WTC11 (cell line): Measurements from ENCODE around the gene TMCC1. TPM values are rescaled to one million over a fixed set of nuclear protein-coding genes. Genes with fewer than 3 reads are reported as not detected.

ENCODE experiments used
- ATAC-seq: fragments of 200-7000 bp; cut with Tn5 transposase; 2 replicates; pipeline ENCODE4 v1.10.0; 2021; ENCODE audit warnings: mild to moderate bottlenecking, moderate library complexity
- CTCF ChIA-PET: fragments of 300-600 bp; sonication (Branson Sonifier 250); formaldehyde crosslinking; loops from one replicate; lab custom pipeline; 2021; ENCODE audit warnings: antibody characterized with exemption; lab: Charles Lee
- POLR2A ChIA-PET: fragments of 350-600 bp; sonication (Branson Sonifier 250); formaldehyde crosslinking; loops from one replicate; lab custom pipeline; 2021; ENCODE audit warnings: antibody characterized with exemption; lab: Charles Lee
- DNase-seq: peaks from one replicate; pipeline ENCODE4 v3.0.0; 2021; ENCODE audit warnings: low spot score
- H3K27ac Mint-ChIP-seq: 2 replicates; pipeline ENCODE4 v1.8.0; 2021; ENCODE audit warnings: mixed read lengths
- H3K27me3 Mint-ChIP-seq: 2 replicates; pipeline ENCODE4 v1.8.0; 2021; ENCODE audit warnings: low read depth, mild to moderate bottlenecking, moderate library complexity, mixed read lengths
- H3K36me3 Mint-ChIP-seq: 2 replicates; pipeline ENCODE4 v1.8.0; 2021; ENCODE audit warnings: mixed read lengths
- H3K4me1 Mint-ChIP-seq: 2 replicates; pipeline ENCODE4 v1.8.0; 2022; ENCODE audit warnings: mixed read lengths
- H3K4me3 Mint-ChIP-seq: 2 replicates; pipeline ENCODE4 v1.8.0; 2021; ENCODE audit warnings: mild to moderate bottlenecking, moderate library complexity, mixed read lengths
- H3K9me3 Mint-ChIP-seq: 2 replicates; pipeline ENCODE4 v1.8.0; 2021; ENCODE audit warnings: mixed read lengths
- CREM ChIP-seq: sonication (generic); formaldehyde crosslinking; IDR thresholded peaks from 2 replicates; pipeline ENCODE4 v1.8.1; 2022; ENCODE audit warnings: mild to moderate bottlenecking, missing genetic modification reagents, moderate library complexity
- GRHL2 ChIP-seq: fragments of 250-450 bp; sonication (Bioruptor Pico); IDR thresholded peaks from 2 replicates; pipeline ENCODE4 v1.8.0; 2022; ENCODE audit warnings: mild to moderate bottlenecking, moderate library complexity; ENCODE audit not compliant: insufficient replicate concordance, severe bottlenecking
- GTF2I ChIP-seq: fragments of 250-450 bp; sonication (Bioruptor Pico); conservative IDR thresholded peaks from 2 replicates; pipeline ENCODE4 v1.4.0; 2021; ENCODE audit warnings: mild to moderate bottlenecking
- HMGA2 ChIP-seq: fragments of 250-450 bp; sonication (Bioruptor Pico); IDR thresholded peaks from 2 replicates; pipeline ENCODE4 v1.4.0; 2021; ENCODE audit warnings: mild to moderate bottlenecking, moderate library complexity
- JAZF1 ChIP-seq: fragments of 250-450 bp; sonication (Bioruptor Pico); IDR thresholded peaks from 2 replicates; pipeline ENCODE4 v1.9.0; 2021; ENCODE audit warnings: moderate library complexity, mild to moderate bottlenecking, inconsistent platforms
- RORB ChIP-seq: fragments of 250-450 bp; sonication (Bioruptor Pico); IDR thresholded peaks from 2 replicates; pipeline ENCODE4 v1.9.0; 2021; ENCODE audit warnings: mild to moderate bottlenecking
- SP1 ChIP-seq: sonication (generic); formaldehyde crosslinking; conservative IDR thresholded peaks from 2 replicates; pipeline ENCODE4 v1.8.1; 2022; ENCODE audit warnings: missing genetic modification reagents
- TEAD1 ChIP-seq: sonication (generic); formaldehyde crosslinking; IDR thresholded peaks from 2 replicates; pipeline ENCODE4 v1.8.0; 2022; ENCODE audit warnings: mild to moderate bottlenecking, missing genetic modification reagents
- ZNF138 ChIP-seq: sonication (generic); formaldehyde crosslinking; conservative IDR thresholded peaks from 2 replicates; pipeline ENCODE4 v1.8.1; 2022; ENCODE audit warnings: mild to moderate bottlenecking, moderate library complexity, missing genetic modification reagents
- ZNF232 ChIP-seq: sonication (generic); formaldehyde crosslinking; IDR thresholded peaks from 2 replicates; pipeline ENCODE4 v1.8.0; 2022; ENCODE audit warnings: mild to moderate bottlenecking, missing genetic modification reagents
- ZNF317 ChIP-seq: sonication (generic); formaldehyde crosslinking; IDR thresholded peaks from 2 replicates; pipeline ENCODE4 v1.8.1; 2023; ENCODE audit warnings: low read depth, mild to moderate bottlenecking, moderate library complexity, missing genetic modification reagents, borderline replicate concordance
- ZNF671 ChIP-seq: fragments of 250-450 bp; sonication (Bioruptor Pico); IDR thresholded peaks from 2 replicates; pipeline ENCODE4 v1.8.0; 2021; ENCODE audit warnings: mild to moderate bottlenecking
- total RNA-seq: library from RNA; stranded (reverse); gene quantifications from 3 replicates; pipeline ENCODE4 v1.2.3, GENCODE V29; 2021
- TF ChIP-seq, protein P1 (sequence below): sonication (generic); formaldehyde crosslinking; IDR thresholded peaks from 2 replicates; pipeline ENCODE4 v1.8.0; 2023; ENCODE audit warnings: mild to moderate bottlenecking, missing genetic modification reagents
- TF ChIP-seq, protein P2 (sequence below): sonication (generic); formaldehyde crosslinking; IDR thresholded peaks from 2 replicates; pipeline ENCODE4 v1.8.1; 2023; ENCODE audit warnings: mild to moderate bottlenecking, missing genetic modification reagents, moderate library complexity
- TF ChIP-seq, protein P3 (sequence below): sonication (generic); formaldehyde crosslinking; IDR thresholded peaks from 2 replicates; pipeline ENCODE4 v1.8.1; 2023; ENCODE audit warnings: mild to moderate bottlenecking, missing genetic modification reagents, moderate library complexity

The TMCC1 gene
- total RNA-seq, 1 experiment from 2014 or later, result 29.3 TPM

DNA sequence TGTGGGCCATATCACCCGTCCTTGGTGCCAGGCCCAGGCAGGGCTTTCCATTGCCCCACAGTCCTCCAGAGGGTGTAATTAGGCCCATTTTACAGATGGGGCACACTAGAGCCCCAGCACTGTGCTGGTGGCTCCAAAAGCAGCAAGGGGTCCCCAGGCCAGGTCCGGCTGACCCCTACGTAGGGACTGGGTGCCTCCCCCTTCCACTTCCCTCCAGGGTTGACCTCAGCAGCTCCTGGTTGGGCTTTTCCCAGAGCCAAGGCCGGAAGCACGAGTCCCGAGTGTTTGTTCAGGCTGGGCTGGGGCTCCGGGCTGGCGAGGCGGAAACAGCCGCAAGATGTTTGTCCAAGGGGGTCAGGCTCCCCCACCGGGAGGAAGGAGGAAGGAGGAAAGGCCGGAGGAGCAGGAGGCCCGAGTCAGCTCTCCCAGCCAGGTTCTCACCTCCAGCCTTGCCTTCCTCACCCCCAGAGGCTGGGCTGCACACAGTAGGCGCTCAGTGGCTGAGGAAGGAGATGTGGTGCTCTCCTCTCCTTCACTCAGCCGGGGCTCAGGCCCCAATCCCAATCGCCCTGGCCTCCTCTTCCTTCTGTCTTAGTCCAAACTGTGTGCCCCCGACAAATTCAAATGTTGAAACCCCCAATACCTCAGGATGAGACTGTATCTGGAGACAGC, 269.9 kb downstream of the TMCC1 start:
- no peak overlapping the region for H3K4me3 Mint-ChIP-seq
- POLR2A ChIA-PET, result interaction anchor here (0.8 kb wide), 1 partner anchor 31 kb away, joined by 3 read pairs; no protein-coding TSS in a partner anchor
- DNase-seq, result no peak
- CTCF ChIA-PET, result interaction anchor here (2.1 to 6.1 kb wide), 2 partner anchors 133 kb away, joined by 14 to 84 read pairs; no protein-coding TSS in a partner anchor
- TF ChIP-seq TEAD1 (CRISPR knock-in tag) (no peak), GTF2I (CRISPR knock-in tag) (peak; percentile 28; the same call in 1 of the 2 replicates), ZNF317 (CRISPR knock-in tag) (no peak), RORB (CRISPR knock-in tag) (no peak), GRHL2 (CRISPR knock-in tag) (no peak), SP1 (CRISPR knock-in tag) (0 out of 2 replicates have a peak, but pooled peaks have one; percentile 20), CREM (CRISPR knock-in tag) (no peak), ZNF671 (CRISPR knock-in tag) (no peak), ZNF138 (CRISPR knock-in tag) (no peak), ZNF232 (no peak)
- TF ChIP-seq, protein P1, sequence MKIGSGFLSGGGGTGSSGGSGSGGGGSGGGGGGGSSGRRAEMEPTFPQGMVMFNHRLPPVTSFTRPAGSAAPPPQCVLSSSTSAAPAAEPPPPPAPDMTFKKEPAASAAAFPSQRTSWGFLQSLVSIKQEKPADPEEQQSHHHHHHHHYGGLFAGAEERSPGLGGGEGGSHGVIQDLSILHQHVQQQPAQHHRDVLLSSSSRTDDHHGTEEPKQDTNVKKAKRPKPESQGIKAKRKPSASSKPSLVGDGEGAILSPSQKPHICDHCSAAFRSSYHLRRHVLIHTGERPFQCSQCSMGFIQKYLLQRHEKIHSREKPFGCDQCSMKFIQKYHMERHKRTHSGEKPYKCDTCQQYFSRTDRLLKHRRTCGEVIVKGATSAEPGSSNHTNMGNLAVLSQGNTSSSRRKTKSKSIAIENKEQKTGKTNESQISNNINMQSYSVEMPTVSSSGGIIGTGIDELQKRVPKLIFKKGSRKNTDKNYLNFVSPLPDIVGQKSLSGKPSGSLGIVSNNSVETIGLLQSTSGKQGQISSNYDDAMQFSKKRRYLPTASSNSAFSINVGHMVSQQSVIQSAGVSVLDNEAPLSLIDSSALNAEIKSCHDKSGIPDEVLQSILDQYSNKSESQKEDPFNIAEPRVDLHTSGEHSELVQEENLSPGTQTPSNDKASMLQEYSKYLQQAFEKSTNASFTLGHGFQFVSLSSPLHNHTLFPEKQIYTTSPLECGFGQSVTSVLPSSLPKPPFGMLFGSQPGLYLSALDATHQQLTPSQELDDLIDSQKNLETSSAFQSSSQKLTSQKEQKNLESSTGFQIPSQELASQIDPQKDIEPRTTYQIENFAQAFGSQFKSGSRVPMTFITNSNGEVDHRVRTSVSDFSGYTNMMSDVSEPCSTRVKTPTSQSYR, result no peak
- TF ChIP-seq, protein P2, sequence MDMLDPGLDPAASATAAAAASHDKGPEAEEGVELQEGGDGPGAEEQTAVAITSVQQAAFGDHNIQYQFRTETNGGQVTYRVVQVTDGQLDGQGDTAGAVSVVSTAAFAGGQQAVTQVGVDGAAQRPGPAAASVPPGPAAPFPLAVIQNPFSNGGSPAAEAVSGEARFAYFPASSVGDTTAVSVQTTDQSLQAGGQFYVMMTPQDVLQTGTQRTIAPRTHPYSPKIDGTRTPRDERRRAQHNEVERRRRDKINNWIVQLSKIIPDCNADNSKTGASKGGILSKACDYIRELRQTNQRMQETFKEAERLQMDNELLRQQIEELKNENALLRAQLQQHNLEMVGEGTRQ (CRISPR knock-in tag), result no peak
- TF ChIP-seq, protein P3, sequence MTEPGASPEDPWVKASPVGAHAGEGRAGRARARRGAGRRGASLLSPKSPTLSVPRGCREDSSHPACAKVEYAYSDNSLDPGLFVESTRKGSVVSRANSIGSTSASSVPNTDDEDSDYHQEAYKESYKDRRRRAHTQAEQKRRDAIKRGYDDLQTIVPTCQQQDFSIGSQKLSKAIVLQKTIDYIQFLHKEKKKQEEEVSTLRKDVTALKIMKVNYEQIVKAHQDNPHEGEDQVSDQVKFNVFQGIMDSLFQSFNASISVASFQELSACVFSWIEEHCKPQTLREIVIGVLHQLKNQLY, result no peak
- H3K27me3 Mint-ChIP-seq, result no peaks in the 10 kb centered on the region
- ATAC-seq, result no peak
- H3K9me3 Mint-ChIP-seq, result no peaks in the 10 kb centered on the region
- no peak overlapping the region for H3K27ac Mint-ChIP-seq
- peaks cover 37% of the 10 kb centered on the region for H3K4me1 Mint-ChIP-seq
- no peaks in the 10 kb centered on the region for H3K36me3 Mint-ChIP-seq

DNA sequence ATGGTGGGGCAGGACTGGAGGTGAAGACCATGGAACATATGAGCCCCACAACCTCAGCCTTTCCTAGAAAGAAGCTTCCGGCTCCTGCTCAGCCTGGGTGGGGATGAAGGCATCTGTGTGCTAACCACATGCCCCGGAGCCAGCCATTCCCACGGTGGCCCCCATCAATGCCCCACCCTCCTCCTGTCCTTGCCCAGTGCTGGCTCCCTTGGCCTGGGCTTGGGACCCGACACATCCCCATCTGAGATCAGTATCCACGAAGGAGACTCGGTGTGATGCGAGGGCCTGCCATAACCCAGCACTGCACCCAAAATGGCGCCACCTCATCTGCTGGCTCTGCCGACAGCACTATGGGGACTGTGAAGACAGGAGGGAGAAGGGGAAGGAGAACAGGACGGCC, 270.6 kb downstream of the TMCC1 start:
- ATAC-seq (no peak), DNase-seq (no peak)
- Mint-ChIP-seq H3K36me3 (no peaks in the 10 kb centered on the region), H3K9me3 (no peaks in the 10 kb centered on the region), H3K27ac (no peak overlapping the region), H3K27me3 (no peaks in the 10 kb centered on the region), H3K4me3 (no peak overlapping the region), H3K4me1 (peaks cover 35% of the 10 kb centered on the region)
- ChIA-PET CTCF (interaction anchor here (1.0 to 2.1 kb wide), 3 partner anchors 17 to 319 kb away, joined by 4 to 14 read pairs (median 6); no protein-coding TSS in a partner anchor), POLR2A (interaction anchor here (0.8 kb wide), 1 partner anchor 30 kb away, joined by 3 read pairs; no protein-coding TSS in a partner anchor)
- TF ChIP-seq JAZF1 (CRISPR knock-in tag) (no peak), HMGA2 (CRISPR knock-in tag) (no peak)
- TF ChIP-seq, protein P3, result no peak
- TF ChIP-seq, protein P1, result no peak
